ENCODE measurements around the gene RPS6KC1.

DNA sequence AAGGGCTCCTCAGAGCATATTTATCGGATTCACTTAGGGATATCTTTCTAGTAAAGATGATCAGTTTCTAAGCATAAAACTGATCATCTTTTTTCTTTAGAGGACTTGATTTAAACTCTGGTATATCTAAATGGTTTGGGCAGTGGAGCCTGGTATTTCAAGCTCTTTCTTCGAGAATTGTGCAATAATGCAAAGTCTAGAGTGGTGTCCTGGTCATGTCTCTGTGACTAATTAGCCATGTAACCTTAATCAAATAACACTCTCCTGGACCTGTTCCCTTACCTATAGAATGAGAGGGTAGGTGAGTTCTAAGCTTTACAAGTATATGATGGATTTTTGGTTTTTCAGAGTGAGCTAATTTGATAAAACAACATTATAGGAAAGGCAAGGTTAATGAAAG, 225.2 kb downstream of the RPS6KC1 start:
- TF ChIP-seq, protein P1, sequence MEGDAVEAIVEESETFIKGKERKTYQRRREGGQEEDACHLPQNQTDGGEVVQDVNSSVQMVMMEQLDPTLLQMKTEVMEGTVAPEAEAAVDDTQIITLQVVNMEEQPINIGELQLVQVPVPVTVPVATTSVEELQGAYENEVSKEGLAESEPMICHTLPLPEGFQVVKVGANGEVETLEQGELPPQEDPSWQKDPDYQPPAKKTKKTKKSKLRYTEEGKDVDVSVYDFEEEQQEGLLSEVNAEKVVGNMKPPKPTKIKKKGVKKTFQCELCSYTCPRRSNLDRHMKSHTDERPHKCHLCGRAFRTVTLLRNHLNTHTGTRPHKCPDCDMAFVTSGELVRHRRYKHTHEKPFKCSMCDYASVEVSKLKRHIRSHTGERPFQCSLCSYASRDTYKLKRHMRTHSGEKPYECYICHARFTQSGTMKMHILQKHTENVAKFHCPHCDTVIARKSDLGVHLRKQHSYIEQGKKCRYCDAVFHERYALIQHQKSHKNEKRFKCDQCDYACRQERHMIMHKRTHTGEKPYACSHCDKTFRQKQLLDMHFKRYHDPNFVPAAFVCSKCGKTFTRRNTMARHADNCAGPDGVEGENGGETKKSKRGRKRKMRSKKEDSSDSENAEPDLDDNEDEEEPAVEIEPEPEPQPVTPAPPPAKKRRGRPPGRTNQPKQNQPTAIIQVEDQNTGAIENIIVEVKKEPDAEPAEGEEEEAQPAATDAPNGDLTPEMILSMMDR (conservative IDR thresholded peaks at IDR 0.05; ENCODE audit: low read length): no peak
- TF ChIP-seq EZH2phosphoT487 (IDR thresholded peaks at IDR 0.05; ENCODE audit: borderline replicate concordance): no peak

Data from Loucy (cell line).